Measurements from ENCODE around the gene KANSL1.

Gene KANSL1

GRCh38 chr17:46001390-46002310, 191.6 kb downstream of the KANSL1 start:
- Histone ChIP-seq H3K4me1 (no peaks in the 10 kb centered on the region), H3K4me2 (no peak overlapping the region), H3K9ac (no peak overlapping the region), H3K27ac (no peak overlapping the region), H3K27me3 (no peaks in the 10 kb centered on the region), H4K20me1 (no peaks in the 10 kb centered on the region), H3K36me3 (no peaks in the 10 kb centered on the region), H3K4me3 (no peak overlapping the region), H3K9me3 (no peaks in the 10 kb centered on the region)
- TF ChIP-seq Cebpa-rat (IDR thresholded peaks at IDR 0.05), result no peak

GRCh38 chr17:46000757-46001156, 192.5 kb downstream of the KANSL1 start:
- Histone ChIP-seq H3K36me3 (no peaks in the 10 kb centered on the region), H3K27ac (no peak overlapping the region), H3K9ac (no peak overlapping the region), H3K4me1 (no peaks in the 10 kb centered on the region), H4K20me1 (no peaks in the 10 kb centered on the region), H3K9me3 (no peaks in the 10 kb centered on the region), H3K27me3 (no peaks in the 10 kb centered on the region), H3K4me3 (no peak overlapping the region), H3K4me2 (no peak overlapping the region)
- TF ChIP-seq Cebpa-rat (IDR thresholded peaks at IDR 0.05), result no peak

GRCh38 chr17:46000292-46000691, 192.9 kb downstream of the KANSL1 start:
- TF ChIP-seq Cebpa-rat (IDR thresholded peaks at IDR 0.05), result no peak
- H3K4me2 ChIP-seq, result no peak overlapping the region
- H3K36me3 ChIP-seq, result no peaks in the 10 kb centered on the region
- H3K27me3 ChIP-seq, result no peaks in the 10 kb centered on the region
- no peak overlapping the region for H3K27ac ChIP-seq
- H3K4me1 ChIP-seq, result no peaks in the 10 kb centered on the region
- no peak overlapping the region for H3K4me3 ChIP-seq
- no peak overlapping the region for H3K9ac ChIP-seq
- H4K20me1 ChIP-seq, result no peaks in the 10 kb centered on the region
- no peaks in the 10 kb centered on the region for H3K9me3 ChIP-seq

- H3K4me2 ChIP-seq, result no peak overlapping the region
- H3K27ac ChIP-seq, result no peak overlapping the region
- no peak overlapping the region for H3K4me3 ChIP-seq
- H3K9ac ChIP-seq, result no peak overlapping the region
- H4K20me1 ChIP-seq, result no peaks in the 10 kb centered on the region
- TF ChIP-seq Cebpa-rat (IDR thresholded peaks at IDR 0.05), result no peak
- H3K36me3 ChIP-seq, result no peaks in the 10 kb centered on the region
- no peaks in the 10 kb centered on the region for H3K4me1 ChIP-seq
- H3K27me3 ChIP-seq, result no peaks in the 10 kb centered on the region
- no peaks in the 10 kb centered on the region for H3K9me3 ChIP-seq
These were observed 193.3 kb downstream of the KANSL1 start for GRCh38 chr17:45999900-46000290.

GRCh38 chr17:45998987-45999899, 194.0 kb downstream of the KANSL1 start, which contains the start of gene STH:
TSS of gene STH (plus strand) at chr17:45999250. CDS start at chr17:45999280, 30 bp downstream.
- H4K20me1 ChIP-seq, result no peaks in the 10 kb centered on the region

GRCh38 chr17:45997624-45998023, 195.6 kb downstream of the KANSL1 start:
- Histone ChIP-seq H3K9ac (no peak overlapping the region), H3K4me1 (no peaks in the 10 kb centered on the region), H3K9me3 (no peaks in the 10 kb centered on the region), H3K4me3 (no peak overlapping the region), H3K36me3 (no peaks in the 10 kb centered on the region), H3K27me3 (no peaks in the 10 kb centered on the region), H3K27ac (no peak overlapping the region), H4K20me1 (no peaks in the 10 kb centered on the region), H3K4me2 (no peak overlapping the region)
- no peak for TF ChIP-seq Cebpa-rat (IDR thresholded peaks at IDR 0.05)

More at GRCh38 chr17:45998987-45999899, 194.0 kb downstream of the KANSL1 start, which contains the start of gene STH:
- Histone ChIP-seq H3K9me3 (no peaks in the 10 kb centered on the region), H3K27me3 (no peaks in the 10 kb centered on the region), H3K36me3 (no peaks in the 10 kb centered on the region), H3K4me3 (no peak within 1 kb of the TSS), H3K9ac (no peak within 1 kb of the TSS), H3K27ac (no peak within 1 kb of the TSS), H3K4me2 (no peak within 1 kb of the TSS), H3K4me1 (no peaks in the 10 kb centered on the region)
- no peak for TF ChIP-seq Cebpa-rat (IDR thresholded peaks at IDR 0.05)

GRCh38 chr17:45997166-45997565, 196.1 kb downstream of the KANSL1 start:
- no peaks in the 10 kb centered on the region for H3K4me1 ChIP-seq
- no peak overlapping the region for H3K27ac ChIP-seq
- H4K20me1 ChIP-seq, result no peaks in the 10 kb centered on the region
- no peaks in the 10 kb centered on the region for H3K36me3 ChIP-seq
- no peak for TF ChIP-seq Cebpa-rat (IDR thresholded peaks at IDR 0.05)
- no peak overlapping the region for H3K9ac ChIP-seq
- H3K4me3 ChIP-seq, result no peak overlapping the region
- H3K9me3 ChIP-seq, result no peaks in the 10 kb centered on the region
- no peak overlapping the region for H3K4me2 ChIP-seq
- H3K27me3 ChIP-seq, result no peaks in the 10 kb centered on the region

GRCh38 chr17:45996282-45996937, 196.8 kb downstream of the KANSL1 start:
- Histone ChIP-seq H3K27ac (no peak overlapping the region), H4K20me1 (no peaks in the 10 kb centered on the region), H3K4me3 (no peak overlapping the region), H3K4me2 (no peak overlapping the region), H3K9me3 (no peaks in the 10 kb centered on the region), H3K4me1 (no peaks in the 10 kb centered on the region), H3K27me3 (no peaks in the 10 kb centered on the region), H3K9ac (no peak overlapping the region), H3K36me3 (no peaks in the 10 kb centered on the region)
- no peak for TF ChIP-seq Cebpa-rat (IDR thresholded peaks at IDR 0.05)

GRCh38 chr17:45995627-45996270, 197.5 kb downstream of the KANSL1 start:
- Histone ChIP-seq H3K4me2 (no peak overlapping the region), H4K20me1 (no peaks in the 10 kb centered on the region)

More at GRCh38 chr17:45995627-45996270, 197.5 kb downstream of the KANSL1 start:
- H3K27ac ChIP-seq, result no peak overlapping the region
- no peak for TF ChIP-seq Cebpa-rat (IDR thresholded peaks at IDR 0.05)
- H3K4me1 ChIP-seq, result no peaks in the 10 kb centered on the region
- no peak overlapping the region for H3K4me3 ChIP-seq
- H3K36me3 ChIP-seq, result no peaks in the 10 kb centered on the region
- H3K9me3 ChIP-seq, result no peaks in the 10 kb centered on the region
- no peaks in the 10 kb centered on the region for H3K27me3 ChIP-seq
- H3K9ac ChIP-seq, result no peak overlapping the region

Data from BLaER1 (cell line).